NAMALWA (cell line): ENCODE data around the gene C10orf90.

Source experiments
- DNase-seq: peaks from one replicate; pipeline ENCODE4 v3.0.0-alpha.2; 2015; ENCODE audit warnings: low spot score

The C10orf90 gene

GRCh38 chr10:126502441-126502840 lies 168.1 kb downstream of the C10orf90 start:
- no peak for DNase-seq

- DNase-seq: no peak
Measured at GRCh38 chr10:126501828-126502227, 168.7 kb downstream of the C10orf90 start.

GRCh38 chr10:126500866-126501265 lies 169.6 kb downstream of the C10orf90 start:
- DNase-seq: no peak

- DNase-seq: no peak
Measured at GRCh38 chr10:126500185-126500584, 170.3 kb downstream of the C10orf90 start.

- DNase-seq: no peak
Measured at GRCh38 chr10:126499744-126500143, 170.7 kb downstream of the C10orf90 start.

GRCh38 chr10:126497672-126498071 lies 172.8 kb downstream of the C10orf90 start:
- no peak for DNase-seq

GRCh38 chr10:126496771-126497545 lies 173.5 kb downstream of the C10orf90 start:
- DNase-seq: no peak

GRCh38 chr10:126491476-126491875 lies 179.0 kb downstream of the C10orf90 start:
- no peak for DNase-seq

- no peak for DNase-seq
Measured at GRCh38 chr10:126481181-126481580, 189.3 kb downstream of the C10orf90 start.

GRCh38 chr10:126480648-126481047 lies 189.8 kb downstream of the C10orf90 start:
- no peak for DNase-seq

GRCh38 chr10:126479280-126479895 lies 191.1 kb downstream of the C10orf90 start:
- DNase-seq: no peak

- no peak for DNase-seq
Measured at GRCh38 chr10:126478546-126478945, 191.9 kb downstream of the C10orf90 start.

GRCh38 chr10:126476246-126476645 lies 194.2 kb downstream of the C10orf90 start:
- no peak for DNase-seq

- no peak for DNase-seq
Measured at GRCh38 chr10:126475074-126475691, 195.3 kb downstream of the C10orf90 start.

- no peak for DNase-seq
Measured at GRCh38 chr10:126474031-126474430, 196.5 kb downstream of the C10orf90 start.

- DNase-seq: no peak
Measured at GRCh38 chr10:126470991-126471390, 199.5 kb downstream of the C10orf90 start.

GRCh38 chr10:126469692-126470091 lies 200.8 kb downstream of the C10orf90 start:
- DNase-seq: no peak

GRCh38 chr10:126468876-126469643 lies 201.4 kb downstream of the C10orf90 start:
- DNase-seq: no peak

GRCh38 chr10:126468467-126468866 lies 202.0 kb downstream of the C10orf90 start:
- no peak for DNase-seq

GRCh38 chr10:126465771-126466170 lies 204.7 kb downstream of the C10orf90 start:
- no peak for DNase-seq

GRCh38 chr10:126463286-126463685 lies 207.2 kb downstream of the C10orf90 start:
- DNase-seq: no peak

GRCh38 chr10:126461289-126461940 lies 209.1 kb downstream of the C10orf90 start:
- no peak for DNase-seq
